Measurements from ENCODE around the gene BATF. TPM values are rescaled to one million over a fixed set of nuclear protein-coding genes. Genes with fewer than 3 reads are reported as not detected.

BATF gene
- total RNA-seq, 1 experiment from 2014 or later, result 0.69 TPM

GRCh38 chr14:75504411-75504810 lies 17.9 kb upstream of the BATF start:
- Histone ChIP-seq H3K4me3 (replicated peaks in 1 of 2; ENCODE audit: low read depth in 1 of 2, low read length in 2 of 2) (no peak overlapping the region), H3K4me2 (ENCODE audit: low read length) (no peak overlapping the region), H3K9me3 (ENCODE audit: control insufficient read depth in 1 of 2, insufficient read depth in 1 of 2, low read depth in 1 of 2, low read length in 2 of 2) (no peaks in the 10 kb centered on the region; a peak in 1 of 4 replicates), H3K27ac (ENCODE audit: low read depth, low read length) (no peak overlapping the region), H3K4me1 (ENCODE audit: control insufficient read depth in 1 of 2, insufficient read depth in 2 of 2, low read length in 2 of 2) (no peaks in the 10 kb centered on the region), H3K36me3 (ENCODE audit: control insufficient read depth in 1 of 2, insufficient read depth in 2 of 2, low read length in 2 of 2) (no peaks in the 10 kb centered on the region), H3K79me2 (ENCODE audit: insufficient read depth, low read length) (no peaks in the 10 kb centered on the region), H3K27me3 (ENCODE audit: insufficient read depth, low read length) (no peaks in the 10 kb centered on the region), H4K20me1 (ENCODE audit: insufficient read depth) (no peaks in the 10 kb centered on the region), H3K9ac (ENCODE audit: low read length) (no peak overlapping the region), H3K9me2 (ENCODE audit: insufficient read depth) (no peaks in the 10 kb centered on the region), H2AFZ (ENCODE audit: low read depth, low read length, poor library complexity, severe bottlenecking) (no peak overlapping the region)
- DNase-seq (ENCODE audit: low read depth, low spot score) (no peak), ATAC-seq (no peak)
- ChIA-PET RAD21 (ENCODE audit: low non-redundant PET in 1 of 2, low total read pairs in 2 of 2, uncharacterized antibody in 2 of 2, unreplicated experiment in 2 of 2) (no interaction called here), POLR2A (no interaction called here), CTCF (no interaction called here)
- intact Hi-C loops (cut with micrococcal nuclease), result no loop called here
- BruUV-seq (replicated peaks), result no TSS peak
- no peak for TF ChIP-seq CEBPB (IDR thresholded peaks at IDR 0.05; ENCODE audit: low read depth)
- TF ChIP-seq YY1 (IDR thresholded peaks at IDR 0.05; ENCODE audit: extremely low read depth, insufficient replicate concordance, low read depth, low read length), result no peak
- TF ChIP-seq ZBTB33 (IDR thresholded peaks at IDR 0.05; ENCODE audit: extremely low read depth, insufficient replicate concordance, low read length), result no peak
- no peak for TF ChIP-seq CBX3 (IDR thresholded peaks at IDR 0.05; ENCODE audit: low read depth)
- TF ChIP-seq EZH2 (IDR thresholded peaks at IDR 0.05), result no peak
- no peak for TF ChIP-seq SRF (IDR thresholded peaks at IDR 0.05; ENCODE audit: low read depth)
- no peak for TF ChIP-seq EGR1 (IDR thresholded peaks at IDR 0.05; ENCODE audit: low read depth)
- TF ChIP-seq POLR2A (IDR thresholded peaks at IDR 0.05; ENCODE audit: borderline replicate concordance, extremely low read depth, insufficient read depth, insufficient read length), result no peak
- no peak for TF ChIP-seq MAX (IDR thresholded peaks at IDR 0.05)
- no peak for TF ChIP-seq EZH2phosphoT487 (IDR thresholded peaks at IDR 0.05; ENCODE audit: borderline replicate concordance)
- no peak for TF ChIP-seq ELF1 (IDR thresholded peaks at IDR 0.05; ENCODE audit: borderline replicate concordance, low read depth)
- TF ChIP-seq CTCF (IDR thresholded peaks at IDR 0.05 in 2 of 3, conservative IDR thresholded peaks at IDR 0.05 in 1 of 3; ENCODE audit: borderline replicate concordance in 1 of 3, insufficient read depth in 1 of 3, low read depth in 2 of 3, low read length in 2 of 3), result no peak
- TF ChIP-seq FOSL1 (IDR thresholded peaks at IDR 0.05; ENCODE audit: low read depth), result no peak
- TF ChIP-seq JUND (IDR thresholded peaks at IDR 0.05), result no peak
